CD4-positive, alpha-beta T cell (primary cell): ENCODE data around the gene DOHH. TPM values are rescaled to one million over a fixed set of nuclear protein-coding genes. Genes with fewer than 3 reads are reported as not detected.
"Not testable (repeated sequence)": the region's sequence is repeated elsewhere in the genome, so short reads cannot be mapped to it uniquely, and the experiment has no call there.

ENCODE experiments used
- ATAC-seq: fragments of 200-7000 bp; cut with Tn5 transposase; one replicate; pipeline ENCODE4 v1.10.0; 2022; ENCODE audit warnings: mild to moderate bottlenecking; ENCODE audit not compliant: poor library complexity
- CTCF ChIA-PET: fragments of 350-600 bp; sonication (Branson Sonifier 250); formaldehyde crosslinking; loops from one replicate; lab custom pipeline; 2021; ENCODE audit warnings: antibody characterized with exemption, inconsistent platforms; lab: Charles Lee
- POLR2A ChIA-PET: fragments of 350-600 bp; sonication (Branson Sonifier 250); formaldehyde crosslinking; loops from one replicate; lab custom pipeline; 2021; ENCODE audit warnings: antibody characterized with exemption, inconsistent platforms; lab: Charles Lee
- DNase-seq, 14 experiments: peaks; one replicate each; pipeline ENCODE4 v3.0.0-alpha.2; 2013 to 2020; ENCODE audit warnings: mixed read lengths in 2 of 14
- H3K27ac ChIP-seq, 2 donors: one replicate each; pipeline versions ENCODE4 v1.5.1 to v1.7.0; 2013; ENCODE audit warnings: low read length in 2 of 2, low read depth in 1 of 2, mild to moderate bottlenecking in 1 of 2
- H3K27me3 ChIP-seq, 2 experiments: 1 replicate in 1 of 2; 2 replicates in 1 of 2; pipeline versions ENCODE4 v1.6.1 to v1.7.0; 2013; ENCODE audit warnings: low read length in 2 of 2, control low read depth in 1 of 2, mild to moderate bottlenecking in 1 of 2, moderate library complexity in 1 of 2; ENCODE audit not compliant: insufficient read depth in 2 of 2, control insufficient read depth in 1 of 2
- H3K36me3 ChIP-seq: one replicate; pipeline ENCODE4 v1.6.1; 2013; ENCODE audit warnings: low read length, control low read depth; ENCODE audit not compliant: insufficient read depth
- H3K4me1 ChIP-seq: one replicate; pipeline ENCODE4 v1.6.1; 2013; ENCODE audit warnings: low read length, control low read depth; ENCODE audit not compliant: insufficient read depth
- H3K4me3 ChIP-seq: one replicate; pipeline ENCODE4 v1.5.1; 2013; ENCODE audit warnings: mild to moderate bottlenecking, low read length, moderate library complexity
- H3K9me3 ChIP-seq, 2 experiments: 1 replicate in 1 of 2; 2 replicates in 1 of 2; pipeline versions ENCODE4 v1.6.1 to v1.7.0; 2013; ENCODE audit warnings: low read length in 2 of 2, mild to moderate bottlenecking in 2 of 2, control low read depth in 1 of 2, moderate library complexity in 1 of 2; ENCODE audit not compliant: control insufficient read depth in 1 of 2, insufficient read depth in 1 of 2
- H3K27ac Mint-ChIP-seq: one replicate; pipeline ENCODE4 v1.8.0; 2020; ENCODE audit warnings: mixed read lengths
- H3K27me3 Mint-ChIP-seq: one replicate; pipeline ENCODE4 v1.8.0; 2021; ENCODE audit warnings: mixed read lengths
- H3K36me3 Mint-ChIP-seq: one replicate; pipeline ENCODE4 v1.8.0; 2021; ENCODE audit warnings: low read depth, mixed read lengths
- H3K4me1 Mint-ChIP-seq: one replicate; pipeline ENCODE4 v1.8.0; 2021; ENCODE audit warnings: low read depth, mixed read lengths
- H3K4me3 Mint-ChIP-seq: one replicate; pipeline ENCODE4 v1.8.0; 2020; ENCODE audit warnings: mild to moderate bottlenecking, mixed read lengths
- H3K9me3 Mint-ChIP-seq: one replicate; pipeline ENCODE4 v1.8.0; 2020; ENCODE audit warnings: mixed read lengths
- intact Hi-C, 2 experiments: fragments of 100-400 bp; cut with DNase I in 1 of 2; cut with micrococcal nuclease in 1 of 2; formaldehyde crosslinking; loops; one replicate each; pipeline versions ENCODE4 v1.15.1 to v1.9.0; 2023 to 2025; cut with DNase I, micrococcal nuclease
- total RNA-seq, 174 experiments: library from RNA in 2 of 174; stranded (reverse) in 2 of 174; gene quantifications; one replicate each; pipeline ENCODE4 v1.2.3 and lab custom pipeline; 2021 to 2026
- TF ChIP-seq, protein P1 (sequence below): fragments of 200-600 bp; IDR thresholded peaks from one replicate; pipeline ENCODE4 v1.8.0; 2022; ENCODE audit warnings: antibody characterized with exemption, mild to moderate bottlenecking

Gene DOHH
- total RNA-seq, 2 experiments from 2014 or later, result 3.9 to 4.7 TPM

DNA sequence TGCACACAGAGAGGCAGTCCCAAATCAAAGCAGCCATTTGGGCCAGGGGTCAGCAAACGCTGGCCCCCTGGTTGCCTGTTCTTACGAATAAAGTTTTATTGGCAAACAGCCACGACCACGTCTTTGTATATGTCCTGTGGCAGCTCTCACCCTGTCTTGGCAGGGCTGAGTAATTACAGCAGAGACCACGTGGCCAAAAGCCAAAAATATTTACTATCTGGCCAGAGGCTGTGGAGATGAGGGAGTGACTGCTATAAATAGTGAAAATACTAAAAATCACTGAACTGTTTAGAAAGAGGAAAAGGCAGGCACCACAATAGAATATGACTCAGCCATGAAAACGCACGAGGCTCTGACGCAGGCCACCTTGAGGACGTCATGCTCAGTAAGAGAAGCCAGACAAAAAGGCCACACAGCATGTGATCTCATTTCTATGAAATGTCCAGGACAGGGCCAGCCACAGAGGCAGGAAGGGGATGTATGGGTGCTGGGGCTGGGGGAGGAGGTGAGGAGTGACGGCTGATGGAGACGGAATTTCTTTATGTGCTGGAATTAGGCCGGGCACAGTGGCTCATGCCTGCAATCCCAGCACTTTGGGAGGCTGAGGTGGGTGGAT lies 49.6 kb downstream of the DOHH start:
- DNase-seq (no peak), ATAC-seq (no peak)
- H3K4me3 Mint-ChIP-seq, result no peak overlapping the region
- intact Hi-C loops, result no loop called here
- ChIA-PET POLR2A (no interaction called here), CTCF (no interaction called here)
- Histone ChIP-seq H3K9me3 (no peaks in the 10 kb centered on the region), H3K4me1 (no peaks in the 10 kb centered on the region), H3K36me3 (peaks cover 52% of the 10 kb centered on the region), H3K4me3 (no peak overlapping the region), H3K27me3 (no peaks in the 10 kb centered on the region), H3K27ac (no peak overlapping the region)
- no peaks in the 10 kb centered on the region for H3K9me3 Mint-ChIP-seq
- H3K27ac Mint-ChIP-seq, result no peak overlapping the region
- no peaks in the 10 kb centered on the region for H3K27me3 Mint-ChIP-seq
- TF ChIP-seq, protein P1, sequence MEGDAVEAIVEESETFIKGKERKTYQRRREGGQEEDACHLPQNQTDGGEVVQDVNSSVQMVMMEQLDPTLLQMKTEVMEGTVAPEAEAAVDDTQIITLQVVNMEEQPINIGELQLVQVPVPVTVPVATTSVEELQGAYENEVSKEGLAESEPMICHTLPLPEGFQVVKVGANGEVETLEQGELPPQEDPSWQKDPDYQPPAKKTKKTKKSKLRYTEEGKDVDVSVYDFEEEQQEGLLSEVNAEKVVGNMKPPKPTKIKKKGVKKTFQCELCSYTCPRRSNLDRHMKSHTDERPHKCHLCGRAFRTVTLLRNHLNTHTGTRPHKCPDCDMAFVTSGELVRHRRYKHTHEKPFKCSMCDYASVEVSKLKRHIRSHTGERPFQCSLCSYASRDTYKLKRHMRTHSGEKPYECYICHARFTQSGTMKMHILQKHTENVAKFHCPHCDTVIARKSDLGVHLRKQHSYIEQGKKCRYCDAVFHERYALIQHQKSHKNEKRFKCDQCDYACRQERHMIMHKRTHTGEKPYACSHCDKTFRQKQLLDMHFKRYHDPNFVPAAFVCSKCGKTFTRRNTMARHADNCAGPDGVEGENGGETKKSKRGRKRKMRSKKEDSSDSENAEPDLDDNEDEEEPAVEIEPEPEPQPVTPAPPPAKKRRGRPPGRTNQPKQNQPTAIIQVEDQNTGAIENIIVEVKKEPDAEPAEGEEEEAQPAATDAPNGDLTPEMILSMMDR, result no peak
- no peaks in the 10 kb centered on the region for H3K4me1 Mint-ChIP-seq
- H3K36me3 Mint-ChIP-seq, result peaks cover 21% of the 10 kb centered on the region

DNA sequence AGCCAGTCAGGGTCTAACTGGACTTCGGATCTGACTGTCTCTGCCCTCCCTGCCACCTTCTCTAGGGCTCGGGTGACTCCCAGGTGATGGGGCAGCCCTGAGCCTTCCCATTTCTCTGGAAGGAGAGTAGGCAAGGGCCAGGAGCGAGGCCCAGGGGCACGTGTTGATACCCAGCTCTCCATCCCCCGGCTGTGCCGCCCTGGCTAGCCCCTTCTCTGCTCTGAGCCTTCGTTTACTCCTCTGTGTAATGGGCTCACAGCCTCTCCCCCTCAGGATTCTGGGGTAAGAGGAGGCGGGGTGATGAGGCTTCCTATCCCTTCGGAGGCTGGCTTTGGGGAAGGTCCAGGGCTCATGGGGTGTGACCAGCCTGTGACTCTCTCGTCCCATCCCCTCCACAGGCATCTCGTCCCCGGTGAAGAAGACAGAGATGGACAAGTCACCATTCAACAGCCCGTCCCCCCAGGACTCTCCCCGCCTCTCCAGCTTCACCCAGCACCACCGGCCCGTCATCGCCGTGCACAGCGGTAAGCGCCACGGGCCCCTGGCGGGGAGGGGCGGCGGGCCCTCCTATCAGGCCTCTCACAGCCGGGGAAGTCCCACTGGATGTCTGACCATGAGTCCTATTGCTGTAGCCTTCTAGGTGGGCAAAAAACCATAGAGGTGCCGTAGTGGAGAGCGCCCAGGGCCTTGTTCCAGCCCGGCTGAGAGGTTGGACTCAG lies 51.7 kb downstream of the DOHH start:
- Mint-ChIP-seq H3K27ac (no peak overlapping the region), H3K4me3 (no peak overlapping the region), H3K27me3 (no peaks in the 10 kb centered on the region), H3K36me3 (peaks cover 24% of the 10 kb centered on the region), H3K9me3 (no peaks in the 10 kb centered on the region), H3K4me1 (no peaks in the 10 kb centered on the region)
- intact Hi-C loops, result no loop called here
- DNase-seq (no peak), ATAC-seq (no peak)
- POLR2A ChIA-PET, result no interaction called here
- H3K9me3 ChIP-seq, result no peaks in the 10 kb centered on the region
- CTCF ChIA-PET, result no interaction called here
- no peaks in the 10 kb centered on the region for H3K27me3 ChIP-seq
- no peak overlapping the region for H3K4me3 ChIP-seq
- H3K4me1 ChIP-seq, result no peaks in the 10 kb centered on the region
- TF ChIP-seq, protein P1, result no peak
- H3K27ac ChIP-seq, result no peak overlapping the region
- H3K36me3 ChIP-seq, result peaks cover 48% of the 10 kb centered on the region

DNA sequence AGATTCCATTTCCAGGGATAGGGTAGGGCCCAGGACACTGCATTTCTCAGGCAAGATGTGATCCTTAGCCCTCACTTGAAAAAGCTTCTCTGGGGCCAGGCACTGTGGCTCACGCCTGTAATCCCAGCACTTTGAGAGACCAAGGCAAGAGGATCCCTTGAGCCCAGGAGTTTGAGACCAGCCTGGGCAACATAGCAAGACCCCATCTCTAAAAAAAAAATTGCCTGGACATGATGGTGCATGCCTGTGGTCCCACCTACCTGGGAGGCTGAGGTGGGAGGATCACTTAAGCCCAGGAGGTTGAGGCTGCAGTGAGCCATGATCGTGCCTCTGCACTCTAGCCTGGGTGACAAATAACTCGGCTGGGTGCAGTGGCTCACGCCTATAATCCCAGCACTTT lies 53.8 kb downstream of the DOHH start:
- DNase-seq, H3K27me3 ChIP-seq, H3K4me1 Mint-ChIP-seq, CTCF ChIA-PET, H3K9me3 ChIP-seq, ATAC-seq, H3K27me3 Mint-ChIP-seq, intact Hi-C loops, H3K27ac Mint-ChIP-seq, H3K27ac ChIP-seq, H3K4me1 ChIP-seq, H3K9me3 Mint-ChIP-seq, H3K4me3 ChIP-seq, H3K4me3 Mint-ChIP-seq: not testable (repeated sequence)
- POLR2A ChIA-PET, result interaction anchor here (0.6 kb wide), 1 partner anchor 54 kb away, joined by 4 read pairs; no protein-coding TSS in a partner anchor
- peaks cover 31% of the 10 kb centered on the region for H3K36me3 ChIP-seq
- H3K36me3 Mint-ChIP-seq, result peaks cover 20% of the 10 kb centered on the region
